GM12873 (cell line): Measurements from ENCODE around the gene PIGM.

Source experiments
- TF ChIP-seq, protein P1 (sequence below): IDR thresholded peaks from 2 replicates; pipeline ENCODE4 v1.5.1; 2012; ENCODE audit warnings: low read depth, mild to moderate bottlenecking, moderate library complexity, low read length, control low read depth; ENCODE audit not compliant: insufficient read depth; ENCODE audit errors: missing control alignments

PIGM gene

DNA sequence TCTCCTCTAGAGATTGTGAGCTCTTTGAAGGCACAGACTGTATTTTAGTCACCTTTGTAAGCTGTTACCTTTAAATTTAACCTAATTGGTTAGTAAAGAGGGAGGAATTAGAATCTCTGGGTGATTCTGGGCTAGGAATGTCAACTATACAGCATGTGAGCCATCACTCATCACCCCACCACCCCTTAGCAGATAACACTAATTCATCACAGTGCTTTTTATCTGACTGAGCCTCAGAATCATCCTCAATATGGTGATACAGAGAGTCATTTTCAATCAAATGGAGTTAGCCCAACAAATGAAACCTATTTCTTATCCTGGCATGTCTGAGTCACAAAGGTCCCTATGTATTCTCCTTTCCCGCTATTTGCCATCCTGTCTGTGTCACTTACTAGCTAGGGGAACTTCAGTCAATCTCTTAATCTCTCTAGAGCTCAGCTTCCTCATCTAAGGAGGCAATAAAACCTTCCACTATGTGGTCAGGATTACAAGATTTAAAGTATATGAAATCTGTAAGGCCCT, 24.9 kb upstream of the PIGM start:
- TF ChIP-seq, protein P1, sequence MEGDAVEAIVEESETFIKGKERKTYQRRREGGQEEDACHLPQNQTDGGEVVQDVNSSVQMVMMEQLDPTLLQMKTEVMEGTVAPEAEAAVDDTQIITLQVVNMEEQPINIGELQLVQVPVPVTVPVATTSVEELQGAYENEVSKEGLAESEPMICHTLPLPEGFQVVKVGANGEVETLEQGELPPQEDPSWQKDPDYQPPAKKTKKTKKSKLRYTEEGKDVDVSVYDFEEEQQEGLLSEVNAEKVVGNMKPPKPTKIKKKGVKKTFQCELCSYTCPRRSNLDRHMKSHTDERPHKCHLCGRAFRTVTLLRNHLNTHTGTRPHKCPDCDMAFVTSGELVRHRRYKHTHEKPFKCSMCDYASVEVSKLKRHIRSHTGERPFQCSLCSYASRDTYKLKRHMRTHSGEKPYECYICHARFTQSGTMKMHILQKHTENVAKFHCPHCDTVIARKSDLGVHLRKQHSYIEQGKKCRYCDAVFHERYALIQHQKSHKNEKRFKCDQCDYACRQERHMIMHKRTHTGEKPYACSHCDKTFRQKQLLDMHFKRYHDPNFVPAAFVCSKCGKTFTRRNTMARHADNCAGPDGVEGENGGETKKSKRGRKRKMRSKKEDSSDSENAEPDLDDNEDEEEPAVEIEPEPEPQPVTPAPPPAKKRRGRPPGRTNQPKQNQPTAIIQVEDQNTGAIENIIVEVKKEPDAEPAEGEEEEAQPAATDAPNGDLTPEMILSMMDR = no peak

DNA sequence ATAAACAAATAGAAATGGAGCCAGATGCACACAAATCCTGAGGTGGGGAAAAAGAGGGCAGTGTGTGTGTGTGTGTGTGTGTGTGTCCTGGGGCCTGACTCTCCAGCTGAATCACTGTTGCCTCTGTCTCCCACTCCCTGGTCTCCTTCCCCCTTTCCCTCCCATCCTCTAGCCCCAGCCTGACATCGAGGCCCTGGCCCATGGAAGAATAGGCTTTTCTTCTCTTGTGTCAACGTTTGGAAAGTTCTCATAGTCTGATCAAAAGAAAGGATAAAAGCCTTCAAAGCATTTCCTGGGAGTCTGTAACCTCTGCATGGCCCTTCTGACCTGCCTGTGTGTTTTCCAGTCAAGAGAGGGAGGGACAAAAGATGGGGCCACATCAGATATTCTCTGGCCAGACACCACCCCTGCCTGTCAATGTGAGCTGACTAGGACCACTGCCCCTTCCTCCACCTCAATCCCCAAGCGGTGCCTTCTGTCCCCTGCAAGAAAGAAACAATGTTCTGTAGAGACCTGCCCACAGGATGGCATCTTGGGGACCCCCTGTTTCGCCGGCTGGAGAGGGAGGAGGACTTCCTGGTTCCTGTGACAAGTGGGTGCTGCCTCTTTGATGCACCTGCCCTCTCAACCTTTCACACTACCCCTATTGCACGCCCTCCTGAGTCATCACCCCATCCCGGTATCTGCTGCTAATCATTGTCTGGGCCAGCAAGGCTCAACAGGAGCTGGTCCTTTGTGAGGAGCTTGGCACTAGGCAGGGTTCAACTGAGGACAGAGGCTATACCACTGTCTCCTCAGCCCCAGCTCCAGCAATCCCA, 22.0 kb upstream of the PIGM start:
- TF ChIP-seq, protein P1 = no peak

DNA sequence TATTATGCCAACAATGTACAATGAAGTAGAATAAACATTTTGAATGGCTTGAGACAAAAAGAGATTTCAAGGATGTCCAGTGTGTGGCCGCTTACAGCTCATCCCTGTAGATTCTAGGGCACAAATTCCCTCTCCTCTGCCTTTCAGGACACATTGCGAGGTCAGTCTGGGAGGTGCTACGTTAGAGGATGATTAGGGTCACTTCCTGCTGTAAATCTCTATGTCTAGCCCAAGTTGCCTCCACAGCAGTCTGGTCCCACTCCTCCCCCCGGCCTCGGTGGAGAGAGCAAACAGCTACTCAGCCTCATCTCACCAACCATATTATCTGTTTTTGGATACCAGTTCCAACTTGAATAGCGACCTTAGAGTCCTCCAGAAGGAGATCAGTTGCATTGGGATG, 21.1 kb upstream of the PIGM start:
- TF ChIP-seq, protein P1 = no peak

DNA sequence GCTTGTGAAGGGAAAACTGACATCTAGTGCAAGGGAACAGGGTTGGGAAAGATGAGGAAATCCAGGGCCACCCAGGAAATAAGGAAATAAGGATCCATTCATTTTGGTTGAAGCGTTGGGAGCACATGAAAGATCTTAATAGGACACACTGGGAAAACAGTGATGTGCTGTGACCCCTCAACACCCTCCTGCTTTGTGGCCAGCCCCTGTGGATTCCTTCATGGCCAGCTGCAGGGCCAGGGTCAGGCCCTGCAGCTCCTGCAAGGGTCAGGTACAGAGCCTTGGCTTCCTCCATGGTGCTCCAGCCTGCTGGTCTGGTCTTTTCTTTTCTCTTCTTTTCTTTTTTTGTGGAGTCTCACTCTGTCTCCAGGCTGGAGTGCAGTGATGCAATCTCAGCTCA, 18.8 kb upstream of the PIGM start:
- TF ChIP-seq, protein P1 = no peak

DNA sequence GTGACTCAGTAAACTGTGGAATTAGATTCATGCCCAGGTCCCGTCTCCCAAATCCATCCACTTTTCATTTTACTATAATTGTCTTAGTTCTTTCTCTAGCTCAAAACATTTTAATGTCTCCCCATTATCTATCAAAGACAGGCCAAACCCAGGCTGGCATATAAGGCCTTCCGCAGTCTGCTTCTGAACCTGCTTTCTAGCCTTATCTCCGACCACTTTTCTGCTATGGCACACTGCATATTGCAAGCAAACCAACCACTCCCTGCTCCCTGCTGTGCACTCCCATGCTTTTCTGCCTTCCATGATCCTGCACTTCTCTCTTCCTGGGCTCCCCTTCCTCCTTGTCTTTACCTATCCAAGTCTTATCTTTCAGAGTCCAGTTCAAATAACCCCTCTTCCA, 17.3 kb upstream of the PIGM start:
- TF ChIP-seq, protein P1 = no peak

DNA sequence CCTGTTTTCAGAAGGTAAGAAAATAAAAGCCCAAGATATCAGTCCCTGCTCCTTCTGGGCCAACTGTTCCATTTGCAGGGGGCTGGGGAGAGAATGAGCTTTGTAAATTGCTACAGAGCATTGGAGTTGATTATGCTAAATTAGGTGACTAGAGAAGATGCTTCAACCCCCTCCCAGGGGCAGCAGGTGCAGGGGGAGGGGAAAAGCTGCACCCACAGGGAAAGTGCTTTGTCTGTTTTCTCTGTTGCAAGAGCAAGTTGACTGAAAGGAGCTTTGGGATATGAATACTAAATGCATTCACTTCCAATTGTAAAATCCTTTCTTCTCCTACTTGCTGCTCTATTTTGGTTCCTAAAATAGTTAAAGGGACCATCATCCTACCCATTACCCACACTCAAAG, 16.5 kb upstream of the PIGM start:
- TF ChIP-seq, protein P1 = no peak

DNA sequence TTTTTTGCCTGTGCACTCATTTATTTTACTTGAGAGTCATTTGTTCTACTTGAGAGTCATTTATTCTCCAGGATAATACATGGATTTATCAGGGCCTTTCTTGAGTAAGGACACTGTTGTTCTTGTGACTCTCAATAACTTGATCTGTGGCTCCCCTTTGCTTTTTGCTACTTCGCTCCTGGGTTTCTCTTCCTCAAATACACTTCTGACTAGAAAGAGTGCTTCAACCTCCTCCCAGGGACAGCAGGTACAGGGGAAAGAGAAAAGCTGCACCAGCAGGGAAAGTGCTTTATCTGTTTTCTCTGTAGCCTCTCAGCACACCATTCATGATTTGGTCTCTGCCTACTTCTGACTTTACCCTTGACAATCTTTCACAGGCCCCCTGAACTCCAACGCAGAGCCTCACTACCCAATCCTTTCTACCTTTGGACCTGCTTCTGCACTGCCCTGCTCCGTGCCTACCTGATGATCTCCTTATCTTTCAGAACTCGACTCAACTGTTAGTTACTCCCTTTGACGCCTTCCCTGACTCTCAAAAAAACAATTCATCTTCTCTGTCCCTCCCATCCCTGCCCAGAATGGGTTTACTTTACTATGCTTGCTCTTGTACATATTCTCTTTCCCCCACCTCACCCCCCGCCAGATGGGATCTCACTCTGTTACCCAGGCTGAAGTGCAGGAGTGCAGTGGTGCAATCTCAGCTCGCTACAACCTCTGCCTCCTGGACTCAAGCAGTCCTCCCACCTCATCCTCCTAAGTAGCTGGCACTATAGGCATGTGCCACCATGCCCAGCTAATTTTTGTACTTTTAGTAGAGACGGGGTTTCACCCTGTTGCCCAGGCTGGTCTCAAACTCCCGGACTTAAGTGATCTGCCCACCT, 15.6 kb upstream of the PIGM start:
- TF ChIP-seq, protein P1 = no peak
